CD4-positive, alpha-beta T cell treated with Interleukin-17A for 4 hours (primary cell): ENCODE results near the gene ALDH7A1.
"Not testable (repeated sequence)": the region's sequence is repeated elsewhere in the genome, so short reads cannot be mapped to it uniquely, and the experiment has no call there.

Source experiments
- DNase-seq: peaks from one replicate; pipeline ENCODE4 v3.0.0-alpha.2; 2020; ENCODE audit warnings: mixed read lengths

ALDH7A1 gene

GRCh38 chr5:126594748-126595485 lies at the start of gene ALDH7A1:
ALDH7A1 (minus strand) TSS chr5:126595219; CDS start chr5:126595198, 21 bp downstream.
- peak; percentile 74 for DNase-seq

GRCh38 chr5:126641387-126641786 lies 46.4 kb upstream of the ALDH7A1 start:
- no peak for DNase-seq

GRCh38 chr5:126640866-126641265 lies 45.8 kb upstream of the ALDH7A1 start:
- DNase-seq = no peak

- DNase-seq = no peak
Observed at GRCh38 chr5:126636956-126637355, 41.9 kb upstream of the ALDH7A1 start.

- no peak for DNase-seq
Observed at GRCh38 chr5:126635585-126635984, 40.6 kb upstream of the ALDH7A1 start.

- DNase-seq = no peak
Observed at GRCh38 chr5:126633552-126633951, 38.5 kb upstream of the ALDH7A1 start.

- no peak for DNase-seq
Observed at GRCh38 chr5:126631920-126632319, 36.9 kb upstream of the ALDH7A1 start.

GRCh38 chr5:126628102-126628501 lies 33.1 kb upstream of the ALDH7A1 start:
- DNase-seq = no peak

GRCh38 chr5:126624534-126624933 lies 29.5 kb upstream of the ALDH7A1 start:
- DNase-seq = no peak

GRCh38 chr5:126619781-126620180 lies 24.8 kb upstream of the ALDH7A1 start:
- DNase-seq = no peak

GRCh38 chr5:126617603-126618002 lies 22.6 kb upstream of the ALDH7A1 start:
- DNase-seq = not testable (repeated sequence)

GRCh38 chr5:126615286-126615685 lies 20.3 kb upstream of the ALDH7A1 start:
- no peak for DNase-seq

- DNase-seq = no peak
Observed at GRCh38 chr5:126613941-126614592, 19.0 kb upstream of the ALDH7A1 start.

GRCh38 chr5:126610616-126611015 lies 15.6 kb upstream of the ALDH7A1 start:
- no peak for DNase-seq

GRCh38 chr5:126610160-126610559 lies 15.1 kb upstream of the ALDH7A1 start:
- DNase-seq = no peak

- DNase-seq = no peak
Observed at GRCh38 chr5:126605525-126605924, 10.5 kb upstream of the ALDH7A1 start.

- DNase-seq = no peak
Observed at GRCh38 chr5:126603402-126603991, 8.5 kb upstream of the ALDH7A1 start.

- peak; percentile 79 for DNase-seq
Observed at GRCh38 chr5:126600631-126601511, 5.9 kb upstream of the ALDH7A1 start, which contains the start of gene PHAX. PHAX (plus strand) TSS chr5:126600947; CDS start chr5:126600963, 16 bp downstream.

GRCh38 chr5:126599971-126600630 lies 5.1 kb upstream of the ALDH7A1 start:
- DNase-seq = not testable (repeated sequence)

- DNase-seq = no peak
Observed at GRCh38 chr5:126599499-126599898, 4.5 kb upstream of the ALDH7A1 start.

GRCh38 chr5:126597156-126597555 lies 2.1 kb upstream of the ALDH7A1 start:
- no peak for DNase-seq

GRCh38 chr5:126595486-126596083 lies 566 bp upstream of the ALDH7A1 start:
- no peak for DNase-seq
